ENCODE results near the gene PNKP.

PNKP gene

DNA sequence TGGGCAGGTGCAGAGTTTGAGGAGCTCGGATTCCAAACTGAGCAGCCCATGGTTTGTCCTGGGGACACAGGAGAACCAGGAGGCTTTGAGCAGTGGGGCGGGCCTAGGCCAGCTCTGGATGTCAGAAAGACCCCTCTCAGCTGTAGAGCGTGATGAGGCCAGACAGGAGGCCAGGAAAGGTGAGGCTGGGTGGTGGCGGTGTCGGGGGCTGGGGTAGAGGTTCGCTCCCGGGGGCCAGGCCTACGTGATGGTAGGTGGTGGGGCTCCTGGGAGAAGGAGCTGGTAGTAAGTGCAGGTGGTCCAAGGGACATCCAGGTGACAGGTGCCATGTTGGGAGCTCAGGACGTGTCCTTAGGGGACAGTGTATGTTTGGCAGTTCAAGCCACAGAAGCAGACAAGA lies 30.0 kb downstream of the PNKP start:
- H3K4me3 ChIP-seq (ENCODE audit: control insufficient read depth, low read depth, low read length), result no peak overlapping the region
- TF ChIP-seq, protein P1, sequence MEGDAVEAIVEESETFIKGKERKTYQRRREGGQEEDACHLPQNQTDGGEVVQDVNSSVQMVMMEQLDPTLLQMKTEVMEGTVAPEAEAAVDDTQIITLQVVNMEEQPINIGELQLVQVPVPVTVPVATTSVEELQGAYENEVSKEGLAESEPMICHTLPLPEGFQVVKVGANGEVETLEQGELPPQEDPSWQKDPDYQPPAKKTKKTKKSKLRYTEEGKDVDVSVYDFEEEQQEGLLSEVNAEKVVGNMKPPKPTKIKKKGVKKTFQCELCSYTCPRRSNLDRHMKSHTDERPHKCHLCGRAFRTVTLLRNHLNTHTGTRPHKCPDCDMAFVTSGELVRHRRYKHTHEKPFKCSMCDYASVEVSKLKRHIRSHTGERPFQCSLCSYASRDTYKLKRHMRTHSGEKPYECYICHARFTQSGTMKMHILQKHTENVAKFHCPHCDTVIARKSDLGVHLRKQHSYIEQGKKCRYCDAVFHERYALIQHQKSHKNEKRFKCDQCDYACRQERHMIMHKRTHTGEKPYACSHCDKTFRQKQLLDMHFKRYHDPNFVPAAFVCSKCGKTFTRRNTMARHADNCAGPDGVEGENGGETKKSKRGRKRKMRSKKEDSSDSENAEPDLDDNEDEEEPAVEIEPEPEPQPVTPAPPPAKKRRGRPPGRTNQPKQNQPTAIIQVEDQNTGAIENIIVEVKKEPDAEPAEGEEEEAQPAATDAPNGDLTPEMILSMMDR (conservative IDR thresholded peaks at IDR 0.05; ENCODE audit: control insufficient read depth, insufficient read depth, low read depth, low read length), result no peak
- DNase-seq (ENCODE audit: low read depth), result no peak

DNA sequence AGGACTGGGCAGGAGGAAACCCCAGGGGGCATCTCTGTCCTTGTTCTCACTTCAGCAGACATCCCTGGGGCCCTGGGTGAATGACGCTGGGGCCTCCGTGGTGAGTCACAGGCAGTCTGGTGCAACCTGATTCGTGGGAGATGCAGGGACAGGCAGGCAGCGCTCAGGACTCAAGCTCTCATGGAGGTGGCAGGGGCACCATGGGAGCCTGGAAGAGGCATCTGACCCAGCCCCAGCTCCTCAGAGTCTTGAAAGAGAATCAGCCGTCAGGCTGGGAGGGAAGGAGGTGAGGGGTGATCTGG lies 30.4 kb downstream of the PNKP start:
- TF ChIP-seq, protein P1 (conservative IDR thresholded peaks at IDR 0.05; ENCODE audit: control insufficient read depth, insufficient read depth, low read depth, low read length), result no peak
- H3K4me3 ChIP-seq (ENCODE audit: control insufficient read depth, low read depth, low read length), result no peak overlapping the region
- no peak for DNase-seq (ENCODE audit: low read depth)

DNA sequence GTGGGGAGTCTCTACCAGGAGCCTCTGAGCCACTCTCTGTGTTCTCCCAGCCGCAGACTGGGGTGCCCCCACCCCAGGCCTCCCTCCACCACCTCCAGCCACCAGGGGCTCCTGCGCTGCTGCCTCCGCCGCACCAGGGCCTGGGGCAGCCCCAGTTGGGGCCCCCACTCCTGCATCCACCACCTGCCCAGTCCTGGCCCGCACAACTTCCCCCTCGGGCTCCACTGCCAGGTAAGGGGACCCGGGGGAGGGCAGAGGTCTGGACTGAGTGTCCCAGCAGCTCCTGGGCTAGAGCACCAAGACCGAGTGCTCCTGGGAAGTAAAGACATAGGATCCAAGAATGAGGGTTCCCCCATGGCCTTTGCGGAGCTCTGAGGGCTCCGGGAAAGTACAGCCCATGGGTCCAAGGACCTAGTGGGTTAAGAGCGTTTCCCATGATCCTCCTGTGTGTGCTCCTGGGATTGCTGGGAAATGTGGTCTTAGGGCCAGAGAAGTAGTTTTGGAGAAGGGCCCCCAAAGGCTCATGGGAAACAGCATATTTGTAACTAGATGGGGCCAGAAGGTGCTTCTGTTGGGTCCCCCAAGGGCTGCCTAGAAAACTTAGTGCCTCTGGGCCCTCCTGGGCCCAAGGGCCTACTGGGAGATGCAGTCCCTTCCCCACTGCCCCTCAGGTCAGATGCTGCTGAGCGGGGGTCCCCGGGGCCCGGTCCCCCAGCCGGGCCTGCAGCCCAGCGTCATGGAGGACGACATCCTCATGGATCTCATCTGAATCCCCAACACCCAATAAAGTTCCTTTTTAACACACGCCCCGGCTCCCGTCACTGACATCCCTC lies 31.0 kb downstream of the PNKP start:
- no peak for DNase-seq (ENCODE audit: low read depth)
- TF ChIP-seq, protein P1 (conservative IDR thresholded peaks at IDR 0.05; ENCODE audit: control insufficient read depth, insufficient read depth, low read depth, low read length), result no peak
- H3K4me3 ChIP-seq (ENCODE audit: control insufficient read depth, low read depth, low read length), result no peak overlapping the region

DNA sequence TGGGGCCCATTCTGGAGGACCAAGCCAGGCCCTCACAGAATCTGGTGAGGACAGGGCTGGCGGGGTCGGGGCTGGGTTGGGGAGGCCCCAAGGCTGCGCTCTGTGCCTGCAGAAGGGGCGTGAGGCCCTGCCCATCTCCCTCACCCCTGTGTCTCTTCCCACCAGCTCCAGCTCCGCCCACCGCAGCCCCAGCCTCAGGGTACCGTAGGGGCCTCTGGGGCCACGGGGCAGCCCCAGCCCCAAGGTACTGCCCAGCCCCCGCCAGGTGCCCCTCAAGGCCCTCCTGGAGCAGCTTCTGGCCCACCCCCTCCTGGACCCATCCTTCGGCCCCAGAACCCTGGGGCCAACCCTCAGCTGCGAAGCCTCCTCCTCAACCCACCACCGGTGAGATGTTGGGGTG lies 31.8 kb downstream of the PNKP start:
- DNase-seq (ENCODE audit: low read depth), result no peak
- H3K4me3 ChIP-seq (ENCODE audit: control insufficient read depth, low read depth, low read length), result no peak overlapping the region
- TF ChIP-seq, protein P1 (conservative IDR thresholded peaks at IDR 0.05; ENCODE audit: control insufficient read depth, insufficient read depth, low read depth, low read length), result no peak

DNA sequence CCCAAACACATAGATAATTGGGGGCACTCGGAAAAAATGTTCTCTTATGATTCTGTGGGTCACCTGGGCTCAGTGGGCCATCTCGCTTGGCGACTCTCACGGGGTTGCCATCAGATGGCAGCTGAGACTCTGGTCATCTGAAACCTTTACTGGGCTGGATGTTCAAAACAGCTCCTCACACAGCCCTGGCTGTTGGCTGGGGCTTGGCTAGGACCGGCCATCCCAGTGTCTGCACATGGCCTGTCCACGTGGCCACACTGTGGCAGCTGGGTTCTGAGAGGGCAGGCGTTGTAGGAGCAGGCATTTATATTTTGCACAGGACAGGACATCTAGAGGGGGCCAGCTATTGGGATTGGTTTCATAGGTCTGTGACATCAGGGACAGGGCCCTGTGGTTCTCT lies 33.8 kb downstream of the PNKP start:
- TF ChIP-seq, protein P1 (conservative IDR thresholded peaks at IDR 0.05; ENCODE audit: control insufficient read depth, insufficient read depth, low read depth, low read length), result no peak
- H3K4me3 ChIP-seq (ENCODE audit: control insufficient read depth, low read depth, low read length), result no peak overlapping the region
- DNase-seq (ENCODE audit: low read depth), result no peak

DNA sequence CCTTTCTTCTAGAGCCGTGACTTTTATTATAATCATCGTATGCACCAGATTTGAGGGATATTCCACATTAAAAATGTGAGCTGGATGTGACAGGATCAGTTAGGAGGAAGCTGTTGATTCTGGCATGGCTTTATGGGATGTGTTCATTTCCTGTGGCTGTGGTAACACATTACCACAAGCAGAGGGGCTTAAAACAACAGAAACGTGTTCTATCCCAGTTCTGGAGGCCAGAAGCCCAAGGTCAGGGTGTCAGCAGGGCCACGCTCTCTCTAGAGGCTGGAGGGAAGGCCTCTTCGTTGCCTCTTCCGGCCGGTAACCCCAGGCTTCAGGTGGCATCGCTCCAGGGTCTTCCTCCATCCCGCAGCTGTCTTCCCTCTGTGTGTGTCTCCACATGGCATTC lies 34.8 kb downstream of the PNKP start:
- TF ChIP-seq, protein P1 (conservative IDR thresholded peaks at IDR 0.05; ENCODE audit: control insufficient read depth, insufficient read depth, low read depth, low read length), result no peak
- DNase-seq (ENCODE audit: low read depth), result no peak
- H3K4me3 ChIP-seq (ENCODE audit: control insufficient read depth, low read depth, low read length), result no peak overlapping the region
